Measurements from ENCODE around the gene CPLX3. TPM values are rescaled to one million over a fixed set of nuclear protein-coding genes. Genes with fewer than 3 reads are reported as not detected.

CPLX3 gene
- total RNA-seq, 2 donors from 2014 or later = not detected

- H3K9me3 ChIP-seq (ENCODE audit: control insufficient read depth, low read length) = no peaks in the 10 kb centered on the region
- H3K27me3 Mint-ChIP-seq (ENCODE audit: insufficient read depth) = no peaks in the 10 kb centered on the region
- H3K27me3 ChIP-seq (ENCODE audit: control insufficient read depth, insufficient read depth, low read length, poor library complexity, severe bottlenecking) = no peaks in the 10 kb centered on the region
- no peak overlapping the region for H3K27ac Mint-ChIP-seq
- H3K27ac ChIP-seq (ENCODE audit: low read depth, low read length) = no peak overlapping the region
- TF ChIP-seq CTCF (conservative IDR thresholded peaks at IDR 0.05) = no peak
- WGBS, 2 experiments (ENCODE audit: insufficient coverage in 1 of 2, insufficient read length in 1 of 2) = 90 to 96% methylated on average over 9 to 15 of the region's 15 CpGs
- peaks cover 7% of the 10 kb centered on the region for H3K36me3 Mint-ChIP-seq (ENCODE audit: low read depth)
- H3K4me1 Mint-ChIP-seq = peaks cover 14% of the 10 kb centered on the region
- no peak overlapping the region for H3K4me3 Mint-ChIP-seq
- DNase-seq = no peak
- no peak overlapping the region for H3K4me3 ChIP-seq (ENCODE audit: low read length)
- H3K9me3 Mint-ChIP-seq = no peaks in the 10 kb centered on the region
- H3K9ac ChIP-seq (ENCODE audit: extremely low read depth, low read length, poor library complexity, severe bottlenecking) = no peak overlapping the region
- H3K36me3 ChIP-seq (ENCODE audit: control insufficient read depth, insufficient read depth, low read length) = peaks cover 9% of the 10 kb centered on the region
- H3K4me1 ChIP-seq (ENCODE audit: control insufficient read depth, insufficient read depth, low read length) = no peaks in the 10 kb centered on the region
Measured at GRCh38 chr15:74790080-74790916, 36.1 kb upstream of the CPLX3 start.

- H3K27me3 Mint-ChIP-seq (ENCODE audit: insufficient read depth) = no peaks in the 10 kb centered on the region
- H3K27ac ChIP-seq (ENCODE audit: low read depth, low read length) = no peak overlapping the region
- DNase-seq = no peak
Measured at GRCh38 chr15:74791007-74791406, 35.4 kb upstream of the CPLX3 start.

GRCh38 chr15:74791667-74792066 lies 34.8 kb upstream of the CPLX3 start:
- no peaks in the 10 kb centered on the region for H3K9me3 ChIP-seq (ENCODE audit: control insufficient read depth, low read length)
- no peak overlapping the region for H3K9ac ChIP-seq (ENCODE audit: extremely low read depth, low read length, poor library complexity, severe bottlenecking)
- peaks cover 8% of the 10 kb centered on the region for H3K36me3 ChIP-seq (ENCODE audit: control insufficient read depth, insufficient read depth, low read length)
- H3K4me3 Mint-ChIP-seq = no peak overlapping the region
- H3K4me1 ChIP-seq (ENCODE audit: control insufficient read depth, insufficient read depth, low read length) = no peaks in the 10 kb centered on the region
- no peak overlapping the region for H3K4me3 ChIP-seq (ENCODE audit: low read length)
- H3K27me3 Mint-ChIP-seq (ENCODE audit: insufficient read depth) = no peaks in the 10 kb centered on the region
- no peak for TF ChIP-seq CTCF (conservative IDR thresholded peaks at IDR 0.05)
- H3K9me3 Mint-ChIP-seq = no peaks in the 10 kb centered on the region
- peaks cover 14% of the 10 kb centered on the region for H3K4me1 Mint-ChIP-seq
- H3K36me3 Mint-ChIP-seq (ENCODE audit: low read depth) = peaks cover 11% of the 10 kb centered on the region
- no peak for DNase-seq
- WGBS, 2 experiments (ENCODE audit: insufficient coverage in 1 of 2, insufficient read length in 1 of 2) = 87 to 96% methylated on average over 3 to 7 of the region's 7 CpGs
- no peak overlapping the region for H3K27ac Mint-ChIP-seq
- no peak overlapping the region for H3K27ac ChIP-seq (ENCODE audit: low read depth, low read length)
- no peaks in the 10 kb centered on the region for H3K27me3 ChIP-seq (ENCODE audit: control insufficient read depth, insufficient read depth, low read length, poor library complexity, severe bottlenecking)

More at GRCh38 chr15:74791007-74791406, 35.4 kb upstream of the CPLX3 start:
- Mint-ChIP-seq H3K4me1 (peaks cover 14% of the 10 kb centered on the region), H3K9me3 (no peaks in the 10 kb centered on the region), H3K4me3 (no peak overlapping the region), H3K27ac (no peak overlapping the region), H3K36me3 (ENCODE audit: low read depth) (peaks cover 9% of the 10 kb centered on the region)
- H3K9me3 ChIP-seq (ENCODE audit: control insufficient read depth, low read length) = no peaks in the 10 kb centered on the region
- H3K4me1 ChIP-seq (ENCODE audit: control insufficient read depth, insufficient read depth, low read length) = no peaks in the 10 kb centered on the region
- H3K4me3 ChIP-seq (ENCODE audit: low read length) = no peak overlapping the region
- H3K27me3 ChIP-seq (ENCODE audit: control insufficient read depth, insufficient read depth, low read length, poor library complexity, severe bottlenecking) = no peaks in the 10 kb centered on the region
- 80% methylated on average over 1 of the region's 1 CpG; no CpG with 5 or more reads in 1 of the 2 experiments for WGBS, 2 experiments (ENCODE audit: insufficient coverage in 1 of 2, insufficient read length in 1 of 2)
- H3K9ac ChIP-seq (ENCODE audit: extremely low read depth, low read length, poor library complexity, severe bottlenecking) = no peak overlapping the region
- H3K36me3 ChIP-seq (ENCODE audit: control insufficient read depth, insufficient read depth, low read length) = peaks cover 8% of the 10 kb centered on the region
- TF ChIP-seq CTCF (conservative IDR thresholded peaks at IDR 0.05) = no peak

Data from endodermal cell (in vitro differentiated cells).